HEK293T (cell line): Measurements from ENCODE around the gene CA12.

Experiments used
- CTCF ChIA-PET: fragments of 350-600 bp; formaldehyde crosslinking; extraction: SDS; loops from one replicate; lab custom pipeline; 2021; ENCODE audit warnings: antibody characterized with exemption, inconsistent platforms; lab: Yijun Ruan, JAX
- POLR2A ChIA-PET: fragments of 350-600 bp; formaldehyde crosslinking; extraction: SDS; loops from one replicate; lab custom pipeline; 2020; ENCODE audit warnings: antibody characterized with exemption, inconsistent platforms; lab: Yijun Ruan, JAX
- DNase-seq: peaks from one replicate; pipeline ENCODE4 v3.0.0; 2012; ENCODE audit warnings: mixed read lengths; ENCODE audit errors: extremely low spot score
- ARNT ChIP-seq: fragments of 450-650 bp; IDR thresholded peaks from 2 replicates; pipeline ENCODE4 v1.6.1; 2017; ENCODE audit warnings: mild to moderate bottlenecking
- BHLHE40 ChIP-seq: fragments of 450-650 bp; IDR thresholded peaks from 2 replicates; pipeline ENCODE4 v1.6.1; 2016; ENCODE audit warnings: mild to moderate bottlenecking, moderate library complexity, borderline replicate concordance
- CTBP1 ChIP-seq: fragments of 450-650 bp; IDR thresholded peaks from 2 replicates; pipeline ENCODE4 v1.6.1; 2016; ENCODE audit warnings: borderline replicate concordance
- ELF4 ChIP-seq: fragments of 450-650 bp; IDR thresholded peaks from 2 replicates; pipeline ENCODE4 v1.6.1; 2017; ENCODE audit warnings: antibody characterized with exemption
- FOXA1 ChIP-seq: fragments of 450-650 bp; IDR thresholded peaks from 2 replicates; pipeline ENCODE4 v1.6.1; 2016; ENCODE audit warnings: mild to moderate bottlenecking
- FOXK2 ChIP-seq: fragments of 450-650 bp; IDR thresholded peaks from 2 replicates; pipeline ENCODE4 v1.6.1; 2016; ENCODE audit warnings: mild to moderate bottlenecking
- FOXM1 ChIP-seq: fragments of 450-650 bp; IDR thresholded peaks from 2 replicates; pipeline ENCODE4 v1.6.1; 2017; ENCODE audit warnings: mild to moderate bottlenecking, borderline replicate concordance
- HDGF ChIP-seq: fragments of 450-650 bp; IDR thresholded peaks from 2 replicates; pipeline ENCODE4 v1.6.1; 2017; ENCODE audit warnings: antibody characterized with exemption, borderline replicate concordance
- L3MBTL2 ChIP-seq: fragments of 450-650 bp; conservative IDR thresholded peaks from 2 replicates; pipeline ENCODE4 v1.6.1; 2016; ENCODE audit warnings: mild to moderate bottlenecking
- LEF1 ChIP-seq: fragments of 450-650 bp; IDR thresholded peaks from 2 replicates; pipeline ENCODE4 v1.6.1; 2017; ENCODE audit warnings: mild to moderate bottlenecking, borderline replicate concordance
- NFRKB ChIP-seq: fragments of 450-650 bp; IDR thresholded peaks from 2 replicates; pipeline ENCODE4 v1.6.1; 2016; ENCODE audit warnings: mild to moderate bottlenecking, moderate library complexity
- PKNOX1 ChIP-seq: fragments of 450-650 bp; IDR thresholded peaks from 2 replicates; pipeline ENCODE4 v1.6.1; 2016
- SP1 ChIP-seq: fragments of 450-650 bp; IDR thresholded peaks from 2 replicates; pipeline ENCODE4 v1.6.1; 2017
- SUZ12 ChIP-seq: fragments of 450-650 bp; IDR thresholded peaks from 2 replicates; pipeline ENCODE4 v1.6.1; 2016; ENCODE audit warnings: mild to moderate bottlenecking
- TARDBP ChIP-seq: fragments of 450-650 bp; IDR thresholded peaks from 2 replicates; pipeline ENCODE4 v1.6.1; 2016
- ZNF384 ChIP-seq: fragments of 450-650 bp; IDR thresholded peaks from 2 replicates; pipeline ENCODE4 v1.6.1; 2016

The CA12 gene

GRCh38 chr15:63339006-63339766, 42.5 kb downstream of the CA12 start:
- POLR2A ChIA-PET, result no interaction called here
- CTCF ChIA-PET, result no interaction called here
- no peak for DNase-seq
- TF ChIP-seq NFRKB (no peak), ZNF384 (no peak), TARDBP (no peak), ARNT (no peak), SP1 (no peak), PKNOX1 (no peak), SUZ12 (no peak), FOXA1 (no peak), HDGF (no peak), ELF4 (no peak)

GRCh38 chr15:63338170-63338569, 43.5 kb downstream of the CA12 start:
- CTCF ChIA-PET, result no interaction called here
- POLR2A ChIA-PET, result no interaction called here
- no peak for DNase-seq
- no peak for TF ChIP-seq CTBP1
- no peak for TF ChIP-seq SP1
- TF ChIP-seq FOXM1, result no peak
- no peak for TF ChIP-seq ZNF384

GRCh38 chr15:63337046-63337445, 44.6 kb downstream of the CA12 start:
- TF ChIP-seq NFRKB (no peak), FOXA1 (no peak), HDGF (no peak), ARNT (no peak), FOXM1 (no peak)
- ChIA-PET POLR2A (no interaction called here), CTCF (no interaction called here)
- no peak for DNase-seq

GRCh38 chr15:63335543-63336240, 46.0 kb downstream of the CA12 start:
- CTCF ChIA-PET, result no interaction called here
- POLR2A ChIA-PET, result no interaction called here
- DNase-seq, result no peak
- TF ChIP-seq SUZ12 (no peak), FOXK2 (no peak), PKNOX1 (no peak), FOXA1 (no peak), ARNT (no peak), HDGF (no peak), SP1 (no peak), L3MBTL2 (no peak), TARDBP (no peak), ZNF384 (no peak), FOXM1 (no peak)

GRCh38 chr15:63334821-63335220, 46.8 kb downstream of the CA12 start:
- CTCF ChIA-PET, result no interaction called here
- TF ChIP-seq L3MBTL2, result no peak
- TF ChIP-seq HDGF, result no peak
- TF ChIP-seq ELF4, result no peak
- TF ChIP-seq SUZ12, result no peak
- TF ChIP-seq FOXK2, result no peak
- no peak for TF ChIP-seq SP1
- no peak for TF ChIP-seq FOXM1
- TF ChIP-seq NFRKB, result no peak
- no peak for TF ChIP-seq FOXA1
- no peak for TF ChIP-seq LEF1

GRCh38 chr15:63332367-63333124, 49.1 kb downstream of the CA12 start:
- CTCF ChIA-PET, result interaction anchor here (1.0 kb wide), 1 partner anchor 714 kb away, joined by 3 read pairs; no protein-coding TSS in a partner anchor
- POLR2A ChIA-PET, result no interaction called here
- DNase-seq, result no peak
- no peak for TF ChIP-seq L3MBTL2
- no peak for TF ChIP-seq FOXM1
- TF ChIP-seq CTBP1, result no peak
- TF ChIP-seq FOXK2, result no peak
- no peak for TF ChIP-seq SP1
- no peak for TF ChIP-seq ARNT

More at GRCh38 chr15:63334821-63335220, 46.8 kb downstream of the CA12 start:
- POLR2A ChIA-PET, result no interaction called here
- DNase-seq, result no peak

- CTCF ChIA-PET, result interaction anchor here (1.0 kb wide), 1 partner anchor 715 kb away, joined by 3 read pairs; no protein-coding TSS in a partner anchor
- DNase-seq, result no peak
- POLR2A ChIA-PET, result no interaction called here
- TF ChIP-seq ARNT (no peak), BHLHE40 (no peak), PKNOX1 (no peak), LEF1 (no peak), NFRKB (no peak)
Observed at GRCh38 chr15:63331456-63331855, 50.2 kb downstream of the CA12 start.
